ENCODE data around the gene GPATCH8.
"Not testable (repeated sequence)": the region's sequence is repeated elsewhere in the genome, so short reads cannot be mapped to it uniquely, and the experiment has no call there.

Gene GPATCH8

GRCh38 chr17:44378171-44378705 is 125.0 kb downstream of the GPATCH8 start:
- TF ChIP-seq POLR2AphosphoS5 (IDR thresholded peaks at IDR 0.05; ENCODE audit: low read depth, low read length) = no peak
- no peak for TF ChIP-seq POLR2A (IDR thresholded peaks at IDR 0.05; ENCODE audit: low read depth, low read length)
- TF ChIP-seq TAF1 (IDR thresholded peaks at IDR 0.05; ENCODE audit: borderline replicate concordance, low read depth, low read length) = no peak
- no peak for FAIRE-seq
- DNase-seq (ENCODE audit: insufficient read length) = no peak

- no peak for TF ChIP-seq POLR2AphosphoS5 (IDR thresholded peaks at IDR 0.05; ENCODE audit: low read depth, low read length)
- no peak for TF ChIP-seq POLR2A (IDR thresholded peaks at IDR 0.05; ENCODE audit: low read depth, low read length)
- no peak for TF ChIP-seq TAF1 (IDR thresholded peaks at IDR 0.05; ENCODE audit: borderline replicate concordance, low read depth, low read length)
- FAIRE-seq = no peak
- DNase-seq (ENCODE audit: insufficient read length) = no peak
Measured at GRCh38 chr17:44376779-44377178, 126.4 kb downstream of the GPATCH8 start.

DNA sequence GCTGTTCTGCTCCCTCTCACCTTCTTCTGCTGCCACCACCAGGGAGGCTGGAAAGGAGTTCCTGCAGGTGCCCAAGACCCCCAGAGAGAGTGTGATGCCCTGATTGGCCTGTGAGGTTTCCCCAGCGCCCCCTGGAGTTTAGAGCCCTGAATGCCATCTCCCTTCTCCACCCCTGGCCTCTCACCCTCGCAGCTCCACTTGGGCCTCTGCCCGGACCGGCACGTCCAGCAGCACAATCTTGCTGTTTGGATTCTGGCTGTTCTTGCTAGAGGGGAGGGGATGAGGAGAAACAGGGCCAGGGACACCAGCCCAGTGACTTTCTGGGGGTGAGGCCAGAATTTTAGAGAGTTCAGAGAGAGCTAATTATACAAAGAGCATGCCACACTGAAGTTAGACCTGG is 127.1 kb downstream of the GPATCH8 start:
- FAIRE-seq (no peak), DNase-seq (ENCODE audit: insufficient read length) (peak; percentile 69)

GRCh38 chr17:44375196-44376017 is 127.8 kb downstream of the GPATCH8 start:
- no peak for DNase-seq (ENCODE audit: insufficient read length)
- TF ChIP-seq POLR2A (IDR thresholded peaks at IDR 0.05; ENCODE audit: low read depth, low read length) (no peak), TAF1 (IDR thresholded peaks at IDR 0.05; ENCODE audit: borderline replicate concordance, low read depth, low read length) (no peak), POLR2AphosphoS5 (IDR thresholded peaks at IDR 0.05; ENCODE audit: low read depth, low read length) (no peak)
- no peak for FAIRE-seq

More for the DNA sequence above, 127.1 kb downstream of the GPATCH8 start:
- no peak for TF ChIP-seq TAF1 (IDR thresholded peaks at IDR 0.05; ENCODE audit: borderline replicate concordance, low read depth, low read length)
- no peak for TF ChIP-seq POLR2A (IDR thresholded peaks at IDR 0.05; ENCODE audit: low read depth, low read length)
- TF ChIP-seq POLR2AphosphoS5 (IDR thresholded peaks at IDR 0.05; ENCODE audit: low read depth, low read length) = no peak

- FAIRE-seq (no peak), DNase-seq (ENCODE audit: insufficient read length) (no peak)
- TF ChIP-seq POLR2AphosphoS5 (IDR thresholded peaks at IDR 0.05; ENCODE audit: low read depth, low read length) = no peak
- TF ChIP-seq POLR2A (IDR thresholded peaks at IDR 0.05; ENCODE audit: low read depth, low read length) = no peak
- TF ChIP-seq TAF1 (IDR thresholded peaks at IDR 0.05; ENCODE audit: borderline replicate concordance, low read depth, low read length) = no peak
Measured at GRCh38 chr17:44374306-44375195, 128.7 kb downstream of the GPATCH8 start.

DNA sequence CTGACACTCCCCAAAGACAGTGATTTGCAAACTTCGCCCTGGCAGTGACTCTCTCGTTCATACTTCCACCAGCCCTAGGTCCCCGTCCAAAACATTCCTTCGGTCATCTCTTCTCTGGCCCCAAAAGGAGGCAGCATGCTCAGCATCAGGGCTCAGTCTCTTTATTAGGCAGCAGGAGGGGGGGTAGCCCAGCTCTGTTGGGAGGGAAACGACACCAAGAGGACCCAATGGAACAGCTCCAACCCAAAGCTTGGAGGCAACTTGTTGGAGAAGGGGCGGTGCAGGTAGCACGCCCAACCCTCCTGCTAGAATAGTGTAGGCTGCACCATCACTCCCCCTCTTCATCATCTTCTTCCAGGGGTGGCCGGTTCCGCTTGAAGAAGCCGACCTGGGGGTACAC is 131.2 kb downstream of the GPATCH8 start:
- TF ChIP-seq POLR2AphosphoS5 (IDR thresholded peaks at IDR 0.05; ENCODE audit: low read depth, low read length) = no peak
- no peak for TF ChIP-seq POLR2A (IDR thresholded peaks at IDR 0.05; ENCODE audit: low read depth, low read length)
- TF ChIP-seq TAF1 (IDR thresholded peaks at IDR 0.05; ENCODE audit: borderline replicate concordance, low read depth, low read length) = no peak
- DNase-seq (ENCODE audit: insufficient read length) = no peak
- FAIRE-seq = no peak

DNA sequence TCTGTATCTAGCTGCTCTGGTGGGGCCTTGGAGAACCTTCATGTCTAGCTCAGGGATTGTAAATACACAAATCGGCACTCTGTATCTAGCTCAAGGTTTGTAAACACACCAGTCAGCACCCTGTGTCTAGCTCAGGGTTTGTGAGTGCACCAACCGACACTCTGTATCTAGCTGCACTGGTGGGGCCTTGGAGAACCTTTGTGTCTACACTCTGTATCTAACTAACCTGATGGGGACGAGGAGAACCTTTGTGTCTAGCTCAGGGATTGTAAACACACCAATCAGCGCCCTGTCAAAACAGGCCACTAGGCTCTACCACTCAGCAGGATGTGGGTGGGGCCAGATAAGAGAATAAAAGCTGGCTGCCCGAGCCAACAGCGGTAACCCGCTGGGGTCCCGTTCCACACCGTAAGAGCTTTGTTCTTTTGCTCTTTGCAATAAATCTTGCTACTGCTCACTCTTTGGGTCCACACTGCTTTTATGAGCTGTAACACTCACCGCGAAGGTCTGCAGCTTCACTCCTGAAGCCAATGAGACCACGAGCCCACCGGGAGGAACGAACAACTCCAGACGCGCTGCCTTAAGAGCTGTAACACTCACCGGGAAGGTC is 133.7 kb downstream of the GPATCH8 start:
- not testable (repeated sequence) for FAIRE-seq; DNase-seq (ENCODE audit: insufficient read length)

DNA sequence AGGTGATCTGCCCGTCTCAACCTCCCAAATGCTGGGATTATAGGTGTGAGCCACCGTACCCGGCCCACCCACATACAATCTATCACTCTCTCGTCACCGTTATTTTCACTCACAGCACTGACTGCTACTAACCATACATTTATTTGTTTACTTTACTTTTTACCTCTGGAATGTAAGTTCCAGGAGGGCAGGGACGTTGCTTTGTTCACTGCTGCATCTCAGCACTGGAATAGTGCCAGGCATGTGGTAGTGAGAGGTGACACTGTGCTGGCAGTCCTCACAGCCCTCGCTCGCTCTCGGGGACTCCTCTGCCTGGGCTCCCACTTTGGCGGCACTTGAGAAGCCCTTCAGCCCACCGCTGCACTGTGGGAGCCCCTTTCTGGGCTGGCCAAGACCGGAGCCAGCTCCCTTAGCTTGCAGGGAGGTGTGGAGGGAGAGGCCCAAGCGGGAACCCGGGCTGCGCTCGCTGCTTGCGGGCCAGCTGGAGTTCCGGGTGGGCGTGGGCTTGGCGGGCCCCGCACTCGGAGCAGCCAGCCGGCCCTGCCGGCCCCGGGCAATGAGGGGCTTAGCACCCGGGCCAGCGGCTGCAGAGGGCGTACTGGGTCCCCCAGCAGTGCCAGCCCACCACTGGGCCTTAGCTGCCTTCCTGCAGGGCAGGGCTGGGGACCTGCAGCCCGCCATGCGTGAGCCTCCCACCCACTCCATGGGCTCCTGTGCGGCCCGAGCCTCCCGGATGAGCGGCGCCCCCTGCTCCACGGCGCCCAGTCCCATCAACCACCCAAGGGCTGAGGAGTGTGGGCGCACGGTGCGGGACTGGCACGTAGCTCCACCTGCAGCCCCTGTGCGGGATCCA is 134.6 kb downstream of the GPATCH8 start:
- FAIRE-seq; DNase-seq (ENCODE audit: insufficient read length): not testable (repeated sequence)

- no peak for TF ChIP-seq POLR2A (IDR thresholded peaks at IDR 0.05; ENCODE audit: low read depth, low read length)
- TF ChIP-seq TAF1 (IDR thresholded peaks at IDR 0.05; ENCODE audit: borderline replicate concordance, low read depth, low read length) = no peak
- DNase-seq (ENCODE audit: insufficient read length) (no peak), FAIRE-seq (no peak)
Measured at GRCh38 chr17:44367231-44367979, 135.8 kb downstream of the GPATCH8 start.

- not testable (repeated sequence) for FAIRE-seq; DNase-seq (ENCODE audit: insufficient read length)
Measured at GRCh38 chr17:44365051-44365450, 138.2 kb downstream of the GPATCH8 start.

Measured in GM12892 (cell line).